Dedifferentiated amniotic fluid mesenchymal stem cell (primary cell): ENCODE data around the gene OR7D4.
A peak's percentile ranks its signal among the peaks of the same experiment; 100 is the strongest.
"Not testable (repeated sequence)": the region's sequence is repeated elsewhere in the genome, so short reads cannot be mapped to it uniquely, and the experiment has no call there.

Experiments used
- DNase-seq: peaks from one replicate; pipeline ENCODE4 v3.0.0-alpha.2; 2016; ENCODE audit errors: extremely low spot score

Gene OR7D4

DNA sequence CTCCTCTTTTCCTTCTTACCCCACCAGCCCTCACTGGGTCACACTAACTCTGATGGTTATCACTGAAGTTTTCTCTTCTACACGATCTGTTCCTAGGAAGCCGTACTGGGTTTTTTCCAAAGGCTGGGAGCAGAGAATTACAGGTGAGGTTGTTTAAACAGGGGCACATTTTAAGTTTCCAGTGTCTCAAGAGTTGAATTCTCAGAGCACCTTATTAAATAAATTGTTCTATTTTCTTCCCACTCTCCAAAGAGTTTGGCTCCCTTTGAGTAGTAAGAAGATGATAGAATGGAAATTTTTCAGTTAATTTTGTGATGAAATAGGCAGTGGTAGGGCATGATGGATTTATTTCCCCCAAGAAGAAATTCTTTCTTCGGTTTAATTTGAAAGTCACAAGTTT, at the start of gene OR7D4:
Gene OR7D4 (minus strand): TSS at position 101 of the 400 bp plus-strand sequence. CDS start 4,752 bp downstream, outside the sequence.
- no peak for DNase-seq

GRCh38 chr19:9251236-9251635, 31.8 kb upstream of the OR7D4 start:
- DNase-seq = no peak

DNA sequence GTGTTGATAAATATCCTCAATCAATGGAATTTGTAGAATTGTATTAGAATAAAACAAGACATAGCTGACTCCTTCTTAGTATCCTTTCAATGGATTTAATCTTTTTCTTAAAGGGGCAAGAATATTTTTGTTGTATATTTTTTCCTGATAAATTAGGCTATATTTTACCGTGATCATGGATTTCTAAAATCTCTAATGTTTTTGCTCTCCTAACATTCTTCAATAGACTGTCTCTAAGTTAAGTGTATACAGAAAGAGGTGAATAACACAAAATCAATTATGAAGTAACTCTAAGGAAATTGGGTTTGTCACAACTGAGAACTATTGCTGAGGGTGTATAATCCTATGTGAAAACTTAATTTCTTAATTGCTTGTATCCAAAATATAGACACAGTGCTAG, 31.2 kb upstream of the OR7D4 start, which contains the start of gene OR7E24:
Gene OR7E24 (plus strand): TSS at position 301 of the 400 bp plus-strand sequence. CDS start 114 bp downstream, outside the sequence.
- no peak for DNase-seq

- DNase-seq = peak; percentile 46
Measured at GRCh38 chr19:9205501-9206113, 13.8 kb downstream of the OR7D4 start.

- not testable (repeated sequence) for DNase-seq
Measured at GRCh38 chr19:9198044-9198443, 21.3 kb downstream of the OR7D4 start.

DNA sequence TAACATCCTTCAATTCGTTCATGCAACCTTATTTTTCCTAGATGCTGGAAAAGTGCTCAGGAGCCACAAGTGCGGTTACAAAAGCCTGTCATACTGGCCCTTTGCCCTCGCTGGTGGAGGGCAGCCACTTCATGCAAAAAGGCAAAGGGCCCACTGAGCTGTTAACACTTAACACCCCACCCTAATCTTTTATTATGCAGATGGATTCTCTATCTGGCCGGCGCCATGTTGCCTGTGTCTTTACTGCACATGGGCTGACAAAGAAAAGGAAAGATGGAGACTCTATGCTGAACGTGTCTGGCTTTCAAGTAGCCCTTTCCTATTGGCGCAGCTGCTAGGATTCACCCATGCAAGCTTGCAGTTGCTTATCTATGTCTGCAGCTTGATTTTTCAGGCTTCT, 29.9 kb downstream of the OR7D4 start:
- DNase-seq = no peak

DNA sequence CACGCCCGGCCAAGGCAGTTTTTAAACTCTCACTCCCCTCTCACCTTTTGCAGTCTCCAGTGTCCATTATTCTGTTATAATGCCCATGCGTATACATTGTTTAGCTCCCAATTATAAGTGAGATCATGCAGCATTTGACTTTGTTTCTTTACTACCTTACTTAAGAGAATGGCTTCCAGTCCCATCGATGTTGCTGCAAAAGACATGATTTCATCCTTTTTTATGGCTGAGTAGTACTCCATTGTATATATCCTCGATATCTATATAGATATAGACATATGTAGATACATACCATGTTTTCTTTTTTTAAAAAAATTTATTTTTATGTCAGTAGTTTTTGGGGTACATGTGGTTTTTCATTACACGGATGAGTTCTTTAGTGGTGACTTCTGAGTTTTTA, 32.2 kb downstream of the OR7D4 start:
- DNase-seq = no peak

DNA sequence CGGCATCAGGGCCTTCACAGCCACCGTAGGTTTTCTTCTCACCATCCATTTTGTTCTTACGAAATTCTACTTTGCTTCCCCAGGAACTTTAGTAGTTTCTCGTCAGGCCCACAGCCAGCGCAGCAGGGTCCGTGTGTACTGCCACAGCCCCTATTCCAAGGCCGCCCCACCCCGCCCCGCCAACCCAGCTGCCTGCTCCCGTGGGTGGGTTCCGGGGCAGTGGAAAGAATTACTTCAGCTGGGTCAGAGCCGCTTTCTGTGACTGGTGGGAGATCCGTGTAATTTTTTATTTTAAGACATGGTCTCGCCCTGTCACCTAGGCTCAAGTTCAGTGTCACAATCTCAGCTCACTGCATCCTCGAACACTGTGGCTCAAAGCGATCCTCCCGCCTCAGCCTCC, 36.4 kb downstream of the OR7D4 start:
- DNase-seq = no peak

- DNase-seq = no peak
Measured at GRCh38 chr19:9178901-9179300, 40.5 kb downstream of the OR7D4 start, which contains the start of gene OR7D2. Gene OR7D2 (plus strand): TSS chr19:9178979. CDS start chr19:9185782, 6,803 bp downstream.

- DNase-seq = no peak
Measured at GRCh38 chr19:9175326-9175725, 44.1 kb downstream of the OR7D4 start.

DNA sequence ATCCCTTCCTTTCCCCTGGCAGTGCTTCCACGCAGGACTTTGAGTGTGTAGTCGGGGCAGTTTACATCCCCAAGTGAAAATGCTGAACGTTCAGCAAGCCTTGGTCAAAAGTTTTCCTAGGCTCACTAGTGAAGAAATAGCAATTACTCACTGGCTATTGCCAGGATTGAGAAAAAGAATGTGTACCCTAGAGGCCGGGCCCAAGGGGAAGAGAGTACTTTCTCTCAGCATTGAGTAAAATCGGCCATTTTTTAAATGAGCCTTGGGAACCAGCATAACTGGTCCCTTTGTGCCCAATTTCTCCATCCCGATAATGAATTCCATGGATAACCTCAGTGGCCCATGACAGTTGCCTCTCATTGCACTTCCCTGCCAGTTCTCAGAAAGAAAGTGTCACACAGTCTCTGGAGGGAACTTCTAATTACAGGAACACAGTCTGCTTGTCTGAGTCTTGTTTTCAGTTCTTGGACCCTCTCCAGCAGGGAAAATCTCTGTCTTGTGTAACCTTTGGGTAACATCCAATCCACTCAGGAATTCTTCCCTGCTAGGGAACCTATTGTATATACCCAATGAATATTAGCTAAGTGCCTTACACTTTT, 47.9 kb downstream of the OR7D4 start:
- no peak for DNase-seq

DNA sequence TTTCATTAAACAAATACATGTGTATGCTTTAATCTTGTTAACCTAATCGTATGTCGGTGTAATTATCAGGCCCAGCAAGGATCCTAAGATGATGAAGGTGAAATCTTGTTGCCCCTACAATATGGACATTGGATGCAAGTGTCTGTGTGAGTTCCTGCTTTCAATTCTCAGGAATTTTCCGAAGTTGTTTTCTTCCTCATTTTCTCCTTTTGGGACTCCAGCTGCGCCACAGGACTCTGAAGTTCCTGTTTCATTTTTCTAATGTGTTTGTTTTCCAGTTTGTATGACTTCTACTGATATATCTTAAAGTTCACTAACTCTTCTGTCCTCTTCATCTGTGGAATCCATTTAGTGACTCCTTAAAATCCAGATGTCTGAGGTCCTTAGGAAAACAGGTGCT, 52.5 kb downstream of the OR7D4 start:
- DNase-seq = no peak

- DNase-seq = no peak
Measured at GRCh38 chr19:9165261-9165660, 54.1 kb downstream of the OR7D4 start.

DNA sequence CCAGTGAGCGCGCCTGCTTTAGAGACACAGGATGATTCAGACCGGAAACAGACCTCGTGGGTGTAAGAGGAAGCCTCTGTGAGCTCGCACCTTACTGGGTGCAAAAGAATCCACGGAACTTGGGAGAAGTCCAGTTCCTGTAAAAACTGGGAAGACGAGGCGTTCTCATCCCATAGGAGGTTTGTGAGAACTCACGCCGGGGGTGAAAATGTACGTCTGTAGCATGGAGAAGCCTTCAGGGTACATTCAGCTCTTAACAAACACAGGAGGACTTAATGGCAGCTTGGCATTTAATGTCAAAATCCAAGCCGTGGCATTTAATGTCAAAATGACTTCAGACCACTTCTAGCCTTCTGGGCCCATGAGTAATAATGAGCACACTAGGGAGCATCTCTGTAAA, 58.0 kb downstream of the OR7D4 start:
- DNase-seq = no peak
